Measurements from ENCODE around the gene ASAP3.

Gene ASAP3

GRCh38 chr1:23422241-23422877 is 61.6 kb downstream of the ASAP3 start:
- DNase-seq: peak; percentile 91

DNA sequence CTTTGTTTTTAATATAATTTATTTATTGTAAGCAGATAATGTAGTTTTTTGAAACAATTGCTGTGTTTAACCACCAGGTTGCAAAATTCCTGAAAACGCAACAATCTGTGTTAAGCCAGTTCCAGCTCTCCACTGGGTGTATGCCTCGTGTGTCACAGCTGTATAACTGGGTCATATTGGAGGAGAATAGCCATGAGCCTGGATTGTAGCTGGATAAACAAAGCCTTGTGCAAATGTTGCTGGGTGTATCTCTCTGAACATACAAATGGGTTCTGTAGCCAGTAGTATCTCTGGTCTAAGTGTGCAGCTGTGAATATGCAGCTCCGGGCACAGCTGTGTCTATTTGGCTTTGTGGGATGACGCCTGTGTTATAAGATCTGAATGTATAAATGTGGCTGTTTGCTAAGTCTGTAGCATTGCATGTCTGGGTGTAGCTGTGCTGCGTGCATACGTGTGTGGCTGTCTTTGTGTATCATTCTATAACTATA is 62.2 kb downstream of the ASAP3 start:
- no peak for DNase-seq

- DNase-seq: no peak
Measured at GRCh38 chr1:23421343-23421742, 62.6 kb downstream of the ASAP3 start.

DNA sequence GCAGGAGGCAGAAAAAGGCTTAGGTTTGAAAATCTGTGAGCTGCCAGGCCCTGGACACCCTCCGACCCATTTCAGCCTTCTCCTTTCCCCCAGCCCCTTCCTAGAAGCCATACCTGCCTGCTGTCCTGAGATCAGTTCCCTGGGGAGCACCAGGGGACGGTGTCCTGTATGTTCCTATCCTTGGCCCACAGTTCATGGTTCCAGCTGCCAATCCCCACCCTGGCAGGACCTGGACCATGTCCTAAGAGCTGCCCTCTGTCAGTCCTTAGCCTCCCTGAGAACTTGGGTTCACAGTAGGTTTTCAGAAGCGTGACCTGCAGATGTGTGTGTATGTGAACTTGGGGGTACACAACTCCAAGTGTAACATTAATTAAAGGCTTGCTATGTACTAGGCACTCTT is 63.2 kb downstream of the ASAP3 start:
- DNase-seq: no peak

GRCh38 chr1:23419180-23419579 is 64.8 kb downstream of the ASAP3 start:
- no peak for DNase-seq

DNA sequence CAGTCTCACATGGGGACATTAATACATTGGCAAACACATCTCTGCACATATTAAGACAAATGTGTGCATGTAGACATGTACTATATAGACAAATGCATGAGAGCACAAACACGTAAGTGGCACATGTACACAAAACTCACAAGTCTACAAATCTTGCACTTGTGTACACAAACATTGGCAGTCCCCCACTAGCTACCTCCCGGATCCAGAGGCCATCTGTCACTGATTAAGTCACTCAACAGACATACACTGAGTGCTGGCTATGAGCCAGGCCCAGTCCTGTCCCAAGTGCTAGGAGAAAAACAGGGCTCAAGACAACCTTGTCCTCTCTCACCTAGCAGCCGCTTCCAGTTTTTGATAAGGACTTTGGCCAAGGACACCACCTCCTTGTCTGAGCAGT is 66.4 kb downstream of the ASAP3 start:
- DNase-seq: no peak

GRCh38 chr1:23416964-23417363 is 67.0 kb downstream of the ASAP3 start:
- DNase-seq: no peak

DNA sequence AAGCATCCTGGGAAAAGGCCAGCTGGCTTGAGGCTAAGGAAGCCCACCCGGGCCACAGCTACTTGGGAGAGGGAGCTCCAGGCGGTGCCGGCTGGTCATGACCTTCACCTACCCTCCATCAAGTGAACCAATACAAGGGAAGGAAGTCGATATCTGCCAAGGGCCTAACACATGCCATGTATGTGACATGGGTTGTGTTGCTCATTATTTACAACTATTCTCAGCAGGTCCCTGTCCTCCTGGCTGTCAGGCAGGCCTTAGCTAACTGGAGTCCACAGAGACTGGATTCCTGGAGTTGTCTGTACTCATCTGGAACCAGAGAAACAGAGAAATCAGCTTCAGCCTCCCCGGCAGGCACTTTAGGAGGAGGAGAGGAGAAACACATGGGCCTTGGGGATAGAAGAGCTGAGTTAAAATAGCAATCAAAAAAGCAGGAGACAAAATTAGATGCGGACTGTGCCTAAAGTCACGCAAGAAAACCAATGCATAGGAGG is 75.1 kb downstream of the ASAP3 start:
- DNase-seq: no peak

GRCh38 chr1:23407016-23407630 is 76.9 kb downstream of the ASAP3 start:
- no peak for DNase-seq

GRCh38 chr1:23405946-23406345 is 78.0 kb downstream of the ASAP3 start:
- DNase-seq: no peak

DNA sequence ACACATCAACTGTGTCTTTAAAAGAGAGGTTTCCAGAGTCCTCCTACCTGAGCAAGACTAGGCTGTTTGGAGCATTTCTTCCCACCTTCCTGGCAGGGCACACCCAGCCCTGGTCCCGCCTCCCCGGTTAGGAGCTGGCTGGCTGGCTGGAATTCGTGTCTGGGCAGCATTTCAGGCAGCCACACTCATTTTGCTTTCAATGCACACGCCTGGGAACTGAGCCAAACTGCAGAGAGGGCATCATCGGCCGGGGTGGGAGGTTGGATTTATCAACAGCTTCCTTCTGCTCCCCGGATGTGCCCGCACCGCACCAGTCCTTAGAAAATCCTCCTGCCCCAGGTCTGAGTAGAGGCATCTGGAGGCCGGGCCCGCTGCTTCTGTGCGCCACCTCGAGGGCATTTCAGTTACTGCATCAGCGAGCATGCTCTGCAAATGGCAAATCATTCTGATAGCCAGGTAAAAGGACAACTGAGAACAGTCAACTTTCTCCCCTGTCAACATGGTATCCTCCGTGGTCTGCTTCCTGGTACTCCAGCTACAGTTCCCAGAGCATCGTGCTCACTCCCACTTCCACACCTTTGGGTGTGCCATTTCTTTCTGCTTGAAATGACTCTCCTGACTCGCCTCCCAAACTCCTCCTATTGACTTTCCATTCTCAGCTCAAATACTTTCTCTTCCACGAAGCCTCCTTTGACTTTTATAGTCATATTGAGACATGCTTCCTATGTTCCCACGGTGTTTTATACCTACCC is 80.1 kb downstream of the ASAP3 start:
- DNase-seq: peak; percentile 98

GRCh38 chr1:23403355-23403734 is 80.6 kb downstream of the ASAP3 start:
- DNase-seq: no peak

DNA sequence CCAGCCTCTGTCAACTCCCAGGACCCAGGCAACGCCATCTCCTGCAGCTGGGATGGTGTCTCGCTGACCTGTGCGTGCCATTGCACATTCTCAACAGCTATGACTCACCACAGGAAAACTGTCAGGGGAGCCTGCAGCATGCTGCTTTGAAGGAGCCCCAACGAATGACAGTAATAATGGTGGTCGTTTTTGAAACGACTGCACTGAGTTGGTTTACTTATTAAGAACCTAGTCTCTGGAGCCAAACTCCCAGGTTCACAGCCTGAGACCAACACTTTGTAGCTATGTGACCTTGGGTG is 81.0 kb downstream of the ASAP3 start:
- no peak for DNase-seq

DNA sequence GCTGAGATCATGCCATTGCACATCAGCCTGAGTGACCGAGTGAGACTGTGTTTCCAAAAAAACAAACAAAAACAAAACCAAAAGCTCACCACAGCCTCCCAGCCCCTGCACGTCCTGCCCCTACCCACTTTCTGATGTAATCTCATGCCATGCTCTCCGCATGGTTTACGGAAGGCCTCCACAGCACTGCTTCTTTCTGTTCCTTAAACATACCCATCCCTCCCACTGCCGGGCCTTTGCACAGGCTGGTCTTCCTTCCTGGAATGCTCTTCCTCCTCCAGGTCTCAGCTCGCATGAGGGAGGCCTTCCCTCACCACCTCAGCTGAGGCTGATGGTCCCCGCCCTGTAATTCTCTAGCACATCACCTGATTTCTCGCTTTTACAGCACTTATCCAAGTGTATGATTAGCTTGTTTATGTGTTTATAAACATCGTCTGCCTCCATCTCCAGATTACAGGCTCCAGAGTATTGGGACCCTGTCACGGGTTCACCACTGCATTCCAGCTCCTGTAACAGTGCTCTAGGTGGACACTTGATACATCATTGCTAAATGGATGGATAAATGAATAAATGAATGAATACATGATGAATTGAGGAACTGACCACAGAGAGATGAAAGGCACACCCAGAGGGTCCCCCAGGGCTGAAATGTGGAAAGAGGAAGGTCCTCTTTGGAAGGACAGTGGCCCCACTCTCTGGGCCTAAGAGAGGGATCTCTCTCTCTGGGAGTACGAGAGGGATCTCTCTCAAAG is 81.5 kb downstream of the ASAP3 start:
- no peak for DNase-seq

GRCh38 chr1:23401313-23401712 is 82.7 kb downstream of the ASAP3 start:
- DNase-seq: no peak

DNA sequence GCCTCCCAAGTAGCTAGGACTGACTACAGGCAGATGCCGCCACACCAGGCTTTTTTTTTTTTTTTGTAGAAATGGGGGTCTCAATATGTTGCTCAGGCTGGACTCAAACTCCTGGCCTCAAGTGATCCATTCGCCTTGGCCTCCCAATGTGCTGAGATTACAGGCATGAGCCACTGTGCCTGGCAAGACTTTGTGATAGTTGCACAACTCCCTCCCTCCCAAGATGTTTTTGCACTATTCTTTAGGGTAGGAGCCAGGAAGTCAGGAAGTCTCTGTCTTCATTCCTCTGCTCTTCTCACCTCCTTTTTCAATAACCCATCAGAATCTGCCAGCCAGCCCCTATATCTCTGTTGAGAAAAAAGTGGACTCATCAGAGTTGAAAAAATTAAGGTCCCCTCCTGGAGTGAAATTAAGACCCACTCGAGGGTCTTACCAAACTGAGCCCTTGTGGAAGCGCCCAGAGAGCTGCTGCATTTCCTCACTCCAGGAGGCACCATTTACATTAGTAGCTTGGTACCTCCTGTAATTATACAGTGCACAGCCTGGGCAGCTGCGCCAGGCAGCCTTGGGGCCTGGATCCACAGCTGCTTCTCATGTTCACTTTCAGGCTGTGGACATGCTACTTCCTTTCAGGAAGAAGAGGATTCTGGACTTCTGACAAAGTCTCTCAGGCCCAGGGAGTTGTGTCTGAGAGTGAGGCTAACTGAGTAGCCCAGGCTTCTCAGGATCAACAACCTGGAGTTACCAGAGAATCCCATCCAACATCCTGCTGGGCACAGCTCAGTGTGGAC is 83.5 kb downstream of the ASAP3 start:
- DNase-seq: no peak

DNA sequence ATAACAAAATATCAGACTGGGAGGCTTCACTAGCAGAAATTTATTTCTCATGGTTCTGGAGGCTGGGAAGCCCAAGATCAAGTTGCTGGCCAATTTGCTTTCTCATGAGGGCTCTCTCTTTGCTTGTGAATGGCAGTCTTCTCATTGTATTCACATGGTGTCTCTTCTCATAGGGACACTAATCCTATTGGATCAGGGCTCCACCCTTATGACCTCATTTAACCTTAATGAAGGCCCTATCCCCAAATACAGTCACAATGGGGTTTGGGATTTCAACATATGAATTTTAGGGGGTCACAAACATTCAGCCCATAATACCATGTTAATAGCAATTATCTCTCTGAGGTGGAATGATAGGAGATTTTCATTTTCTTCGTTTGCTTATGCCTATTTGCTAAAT is 84.8 kb downstream of the ASAP3 start:
- DNase-seq: no peak

- DNase-seq: no peak
Measured at GRCh38 chr1:23397908-23398307, 86.1 kb downstream of the ASAP3 start.

GRCh38 chr1:23396380-23396779 is 87.6 kb downstream of the ASAP3 start:
- DNase-seq: no peak

- no peak for DNase-seq
Measured at GRCh38 chr1:23395849-23396248, 88.1 kb downstream of the ASAP3 start.

GRCh38 chr1:23395154-23395724 is 88.7 kb downstream of the ASAP3 start:
- no peak for DNase-seq

DNA sequence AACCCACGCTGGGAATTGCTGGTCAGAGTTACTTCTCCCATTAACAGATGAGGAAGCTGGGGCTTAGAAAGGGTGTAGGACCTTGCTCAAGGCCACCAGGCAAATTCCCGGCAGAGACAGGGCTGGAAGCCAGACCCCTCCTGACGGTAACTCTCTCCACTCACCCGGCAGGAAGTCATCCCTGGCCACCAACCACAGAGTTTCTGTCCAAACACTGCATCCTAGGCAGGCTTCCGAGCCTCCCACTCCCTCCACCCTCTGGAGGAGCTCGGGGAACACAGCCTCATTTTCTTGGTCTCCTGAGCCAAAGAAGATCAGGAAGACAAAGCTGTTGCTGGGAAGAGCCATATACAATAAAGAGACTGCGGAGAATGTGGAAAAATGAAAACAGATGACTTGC is 89.3 kb downstream of the ASAP3 start:
- no peak for DNase-seq

Data from NCI-H1092 treated with DMSO at 0.1 percent for 48 hours (cell line).